ENCODE results near the gene SCYGR3.

GRCh38 chr2:227607941-227608340 lies 6.7 kb downstream of the SCYGR3 start:
- TF ChIP-seq POLR2A (IDR thresholded peaks at IDR 0.05) (no peak), CTCF (IDR thresholded peaks at IDR 0.05) (no peak), EP300 (IDR thresholded peaks at IDR 0.05; ENCODE audit: low read depth) (no peak), POLR2AphosphoS5 (IDR thresholded peaks at IDR 0.05) (no peak)

Measured in transverse colon (tissue), 4 donors.